Measurements from ENCODE around the gene ANKRD6.

The ANKRD6 gene

GRCh38 chr6:89471287-89471867 is 38.4 kb downstream of the ANKRD6 start:
- DNase-seq (ENCODE audit: low read depth): no peak

- peak; percentile 32 for DNase-seq (ENCODE audit: low read depth)
Observed at GRCh38 chr6:89475101-89475500, 42.1 kb downstream of the ANKRD6 start.

GRCh38 chr6:89475634-89476033 is 42.7 kb downstream of the ANKRD6 start:
- DNase-seq (ENCODE audit: low read depth): no peak

- no peak for DNase-seq (ENCODE audit: low read depth)
Observed at GRCh38 chr6:89479897-89480296, 46.9 kb downstream of the ANKRD6 start.

GRCh38 chr6:89481695-89482094 is 48.7 kb downstream of the ANKRD6 start:
- DNase-seq (ENCODE audit: low read depth): no peak

GRCh38 chr6:89482126-89482525 is 49.2 kb downstream of the ANKRD6 start:
- DNase-seq (ENCODE audit: low read depth): no peak

GRCh38 chr6:89483111-89483720 is 50.3 kb downstream of the ANKRD6 start:
- DNase-seq (ENCODE audit: low read depth): no peak

GRCh38 chr6:89485320-89485719 is 52.4 kb downstream of the ANKRD6 start:
- DNase-seq (ENCODE audit: low read depth): no peak

- no peak for DNase-seq (ENCODE audit: low read depth)
Observed at GRCh38 chr6:89487864-89488263, 54.9 kb downstream of the ANKRD6 start.

- DNase-seq (ENCODE audit: low read depth): no peak
Observed at GRCh38 chr6:89488438-89488837, 55.5 kb downstream of the ANKRD6 start.

- no peak for DNase-seq (ENCODE audit: low read depth)
Observed at GRCh38 chr6:89489078-89489477, 56.1 kb downstream of the ANKRD6 start.

- DNase-seq (ENCODE audit: low read depth): no peak
Observed at GRCh38 chr6:89492025-89492640, 59.2 kb downstream of the ANKRD6 start.

- no peak for DNase-seq (ENCODE audit: low read depth)
Observed at GRCh38 chr6:89494131-89494793, 61.3 kb downstream of the ANKRD6 start.

GRCh38 chr6:89495961-89496535 is 63.1 kb downstream of the ANKRD6 start:
- DNase-seq (ENCODE audit: low read depth): no peak

- no peak for DNase-seq (ENCODE audit: low read depth)
Observed at GRCh38 chr6:89500611-89501010, 67.7 kb downstream of the ANKRD6 start.

GRCh38 chr6:89501222-89501621 is 68.3 kb downstream of the ANKRD6 start:
- no peak for DNase-seq (ENCODE audit: low read depth)

GRCh38 chr6:89501753-89502152 is 68.8 kb downstream of the ANKRD6 start:
- no peak for DNase-seq (ENCODE audit: low read depth)

- no peak for DNase-seq (ENCODE audit: low read depth)
Observed at GRCh38 chr6:89503641-89504040, 70.7 kb downstream of the ANKRD6 start.

GRCh38 chr6:89505847-89506246 is 72.9 kb downstream of the ANKRD6 start:
- DNase-seq (ENCODE audit: low read depth): no peak

- no peak for DNase-seq (ENCODE audit: low read depth)
Observed at GRCh38 chr6:89506716-89507617, 74.0 kb downstream of the ANKRD6 start.

GRCh38 chr6:89508755-89509563 is 76.0 kb downstream of the ANKRD6 start:
- DNase-seq (ENCODE audit: low read depth): no peak

Measured in ELR (cell line).